OCI-LY1 (cell line): ENCODE results near the gene PLCG2.

ENCODE experiments used
- EZH2 ChIP-seq: fragments of 200-600 bp; sonication (generic), shearing (Covaris generic); IDR thresholded peaks from 2 replicates; pipeline ENCODE4 v1.8.0; 2017; ENCODE audit warnings: borderline replicate concordance, mixed run types, mild to moderate bottlenecking, antibody characterized with exemption, low read length, moderate library complexity, mixed read lengths
- TF ChIP-seq, protein P1 (sequence below): fragments of 200-600 bp; sonication (generic), shearing (Covaris generic); IDR thresholded peaks from 2 replicates; pipeline ENCODE4 v1.5.1; 2017; ENCODE audit warnings: mild to moderate bottlenecking, antibody characterized with exemption, low read length, moderate library complexity, mixed read lengths

DNA sequence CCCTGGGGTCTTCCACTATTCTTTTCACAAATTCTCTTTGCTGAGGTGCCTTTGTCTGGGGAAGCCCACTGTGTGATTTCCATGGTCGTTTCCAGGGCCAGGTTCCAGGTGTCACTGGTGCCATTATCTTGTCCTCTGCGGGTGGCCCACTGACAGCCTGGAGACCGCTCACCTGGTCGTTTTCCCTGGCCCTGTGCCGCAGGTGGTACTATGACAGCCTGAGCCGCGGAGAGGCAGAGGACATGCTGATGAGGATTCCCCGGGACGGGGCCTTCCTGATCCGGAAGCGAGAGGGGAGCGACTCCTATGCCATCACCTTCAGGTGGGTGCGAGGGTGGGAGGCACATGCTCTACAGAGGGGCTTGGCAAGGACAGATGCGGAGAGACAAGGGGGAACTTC lies 133.3 kb downstream of the PLCG2 start:
- TF ChIP-seq, protein P1, sequence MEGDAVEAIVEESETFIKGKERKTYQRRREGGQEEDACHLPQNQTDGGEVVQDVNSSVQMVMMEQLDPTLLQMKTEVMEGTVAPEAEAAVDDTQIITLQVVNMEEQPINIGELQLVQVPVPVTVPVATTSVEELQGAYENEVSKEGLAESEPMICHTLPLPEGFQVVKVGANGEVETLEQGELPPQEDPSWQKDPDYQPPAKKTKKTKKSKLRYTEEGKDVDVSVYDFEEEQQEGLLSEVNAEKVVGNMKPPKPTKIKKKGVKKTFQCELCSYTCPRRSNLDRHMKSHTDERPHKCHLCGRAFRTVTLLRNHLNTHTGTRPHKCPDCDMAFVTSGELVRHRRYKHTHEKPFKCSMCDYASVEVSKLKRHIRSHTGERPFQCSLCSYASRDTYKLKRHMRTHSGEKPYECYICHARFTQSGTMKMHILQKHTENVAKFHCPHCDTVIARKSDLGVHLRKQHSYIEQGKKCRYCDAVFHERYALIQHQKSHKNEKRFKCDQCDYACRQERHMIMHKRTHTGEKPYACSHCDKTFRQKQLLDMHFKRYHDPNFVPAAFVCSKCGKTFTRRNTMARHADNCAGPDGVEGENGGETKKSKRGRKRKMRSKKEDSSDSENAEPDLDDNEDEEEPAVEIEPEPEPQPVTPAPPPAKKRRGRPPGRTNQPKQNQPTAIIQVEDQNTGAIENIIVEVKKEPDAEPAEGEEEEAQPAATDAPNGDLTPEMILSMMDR: no peak
- no peak for TF ChIP-seq EZH2
